GM19467 (cell line): ENCODE results near the gene LHX6.

ENCODE experiments used
- ATAC-seq: cut with Tn5 transposase; IDR thresholded peaks from one replicate; pipeline ENCODE4 v1.9.1; 2021; ENCODE audit warnings: mild to moderate bottlenecking, moderate library complexity; ENCODE audit not compliant: unreplicated experiment

LHX6 gene

DNA sequence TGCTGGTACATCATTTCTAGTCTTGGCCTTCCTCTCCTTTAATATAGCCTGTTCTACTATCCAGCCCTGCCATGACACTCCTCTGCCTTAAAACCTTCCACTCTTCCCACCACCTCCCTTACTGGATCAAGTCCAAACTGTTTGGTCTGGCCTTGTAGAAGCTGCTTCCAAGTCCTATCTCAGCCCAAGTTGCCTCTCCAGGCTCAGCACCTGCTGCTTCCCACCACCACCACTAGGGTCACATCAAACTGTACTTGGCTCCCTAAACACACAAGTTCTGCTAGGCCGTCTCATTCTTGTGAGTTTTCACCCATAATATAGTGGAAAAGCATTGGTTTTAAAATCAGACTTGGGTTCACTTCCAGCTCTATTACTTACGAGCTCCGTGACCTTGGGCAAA, 70.6 kb downstream of the LHX6 start:
- no peak for ATAC-seq

- ATAC-seq, result no peak
Observed at GRCh38 chr9:122155796-122156195, 73.0 kb downstream of the LHX6 start.
